K562 (cell line): ENCODE measurements around the gene MMEL1. TPM values are rescaled to one million over a fixed set of nuclear protein-coding genes. Genes with fewer than 3 reads are reported as not detected.
A peak's percentile ranks its signal among the peaks of the same experiment; 100 is the strongest.

ENCODE experiments used
- BDP1 ChIP-seq: IDR thresholded peaks from 3 replicates; pipeline ENCODE4 v1.6.1; 2011; ENCODE audit not compliant: insufficient read length, insufficient read depth
- KHSRP ChIP-seq: fragments of 450-650 bp; IDR thresholded peaks from 2 replicates; pipeline ENCODE4 v1.6.1; 2017
- NR2F6 ChIP-seq: fragments of 450-650 bp; formaldehyde crosslinking; IDR thresholded peaks from 2 replicates; pipeline ENCODE4 v1.4.0; 2020; ENCODE audit warnings: mild to moderate bottlenecking
- PCBP1 ChIP-seq: fragments of 200-400 bp; formaldehyde crosslinking; IDR thresholded peaks from 2 replicates; pipeline ENCODE4 v1.6.1; 2018; ENCODE audit warnings: mild to moderate bottlenecking, low read depth, low read length; ENCODE audit not compliant: poor library complexity, severe bottlenecking
- SP1 ChIP-seq: sonication (generic); formaldehyde crosslinking; IDR thresholded peaks from 2 replicates; pipeline ENCODE4 v1.8.1; 2022; ENCODE audit warnings: mild to moderate bottlenecking, missing genetic modification reagents
- YBX1 ChIP-seq: fragments of 450-650 bp; IDR thresholded peaks from 2 replicates; pipeline ENCODE4 v1.7.1; 2016; ENCODE audit warnings: mild to moderate bottlenecking
- ZNF121 ChIP-seq: sonication (generic); formaldehyde crosslinking; conservative IDR thresholded peaks from 2 replicates; pipeline ENCODE4 v1.8.0; 2022; ENCODE audit warnings: missing genetic modification reagents
- polyA plus RNA-seq, 8 experiments: library from polyadenylated mRNA; depleted of rRNA in 4 of 8; stranded (reverse) in 5 of 8; unstranded in 3 of 8; fragments of >200 nt; fragmentation: Nextera tagmentation in 2 of 8; fragmentation: Illumina TruSeq in 1 of 8; extraction: Ambion mirVana in 2 of 8; extraction: Trizol in 1 of 8; gene quantifications; 2 replicates each; pipeline versions ENCODE4 v1.2.1 to v1.2.3, GENCODE V29; 2011 to 2014; ENCODE audit warnings: inconsistent platforms in 1 of 8, missing spikeins in 1 of 8
- total RNA-seq, 7 experiments: library from RNA; depleted of rRNA in 6 of 7; stranded (reverse); fragments of >200 nt in 6 of 7; fragmentation: Illumina TruSeq in 2 of 7; extraction: Trizol in 2 of 7; gene quantifications; 2 replicates each; pipeline versions ENCODE4 v1.2.1 to v1.2.3, GENCODE V29; 2011 to 2021; ENCODE audit warnings: low replicate concordance in 1 of 7
- TF ChIP-seq, protein P1 (sequence below), 2 experiments: IDR thresholded peaks; 2 replicates each; pipeline ENCODE4 v1.6.1; 2012; ENCODE audit warnings: improper control_type of control experiment in 2 of 2, low read depth in 2 of 2, low read length in 2 of 2, borderline replicate concordance in 1 of 2

MMEL1 gene
- total and polyA plus RNA-seq, 9 of the 15 experiments (the other 6 are each of a cell fraction or from before 2014, with no cell fraction given): not detected

- TF ChIP-seq BDP1 (no peak), PCBP1 (no peak), SP1 (CRISPR knock-in tag) (no peak), NR2F6 (no peak), YBX1 (no peak), ZNF121 (CRISPR knock-in tag) (no peak), KHSRP (no peak)
- TF ChIP-seq, protein P1, sequence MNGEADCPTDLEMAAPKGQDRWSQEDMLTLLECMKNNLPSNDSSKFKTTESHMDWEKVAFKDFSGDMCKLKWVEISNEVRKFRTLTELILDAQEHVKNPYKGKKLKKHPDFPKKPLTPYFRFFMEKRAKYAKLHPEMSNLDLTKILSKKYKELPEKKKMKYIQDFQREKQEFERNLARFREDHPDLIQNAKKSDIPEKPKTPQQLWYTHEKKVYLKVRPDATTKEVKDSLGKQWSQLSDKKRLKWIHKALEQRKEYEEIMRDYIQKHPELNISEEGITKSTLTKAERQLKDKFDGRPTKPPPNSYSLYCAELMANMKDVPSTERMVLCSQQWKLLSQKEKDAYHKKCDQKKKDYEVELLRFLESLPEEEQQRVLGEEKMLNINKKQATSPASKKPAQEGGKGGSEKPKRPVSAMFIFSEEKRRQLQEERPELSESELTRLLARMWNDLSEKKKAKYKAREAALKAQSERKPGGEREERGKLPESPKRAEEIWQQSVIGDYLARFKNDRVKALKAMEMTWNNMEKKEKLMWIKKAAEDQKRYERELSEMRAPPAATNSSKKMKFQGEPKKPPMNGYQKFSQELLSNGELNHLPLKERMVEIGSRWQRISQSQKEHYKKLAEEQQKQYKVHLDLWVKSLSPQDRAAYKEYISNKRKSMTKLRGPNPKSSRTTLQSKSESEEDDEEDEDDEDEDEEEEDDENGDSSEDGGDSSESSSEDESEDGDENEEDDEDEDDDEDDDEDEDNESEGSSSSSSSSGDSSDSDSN (IDR thresholded peaks at IDR 0.05; ENCODE audit: borderline replicate concordance in 1 of 2, low read depth in 2 of 2, low read length in 2 of 2): 0 out of 4 replicates have a peak, but pooled peaks of 1 of the 2 experiments have one; percentile 11
These were observed 75.1 kb downstream of the MMEL1 start (continued) for GRCh38 chr1:2557482-2558400.
